Urothelium cell line (cell line): Measurements from ENCODE around the gene NEK9.
"Not testable (repeated sequence)": the region's sequence is repeated elsewhere in the genome, so short reads cannot be mapped to it uniquely, and the experiment has no call there.

ENCODE experiments used
- DNase-seq: peaks from one replicate; pipeline ENCODE4 v3.0.0; 2011; ENCODE audit warnings: low spot score, mixed read lengths
- FAIRE-seq: peaks from 2 replicates; lab custom pipeline; 2011; peaks lifted over from hg19 to GRCh38; lab: Jason Lieb, UNC

Gene NEK9

DNA sequence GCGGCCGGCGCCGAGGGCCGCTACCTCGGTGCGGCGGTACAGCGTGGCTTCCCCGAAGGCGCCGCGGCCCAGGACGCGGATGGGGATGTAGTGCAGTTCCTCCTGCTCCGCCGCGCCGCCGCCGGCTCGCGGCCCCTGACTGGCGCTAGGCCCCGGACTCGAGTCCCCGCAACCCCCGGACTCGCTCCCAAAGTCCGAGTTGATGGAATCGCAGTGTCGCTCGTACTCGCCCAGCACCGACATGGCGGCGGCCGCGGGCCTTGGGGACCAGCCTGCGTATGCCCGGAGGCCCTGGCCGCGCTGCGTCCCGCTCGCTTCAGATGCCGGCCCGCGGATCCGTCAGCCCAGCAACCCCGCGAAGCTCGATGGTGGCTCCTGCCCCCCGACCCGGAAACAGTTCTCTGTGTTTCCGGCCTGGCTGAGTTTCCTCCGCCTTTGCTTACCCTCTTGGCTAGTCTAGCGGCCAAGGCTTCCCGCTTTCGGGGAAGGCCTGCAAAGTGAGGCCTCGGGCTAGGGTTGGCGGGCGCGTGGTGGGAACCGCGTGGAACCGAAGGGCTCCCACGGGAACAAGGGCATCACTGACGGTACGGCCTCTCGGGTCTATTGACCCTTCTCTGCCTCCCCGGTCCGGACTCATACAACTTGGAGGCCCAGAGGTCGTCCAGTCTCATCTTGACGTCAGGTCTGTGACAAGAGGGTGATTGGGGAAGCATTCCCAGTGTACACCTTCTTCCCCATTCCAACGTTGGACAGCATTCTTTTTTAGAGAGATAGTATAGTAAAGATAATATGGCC, at the start of gene NEK9:
NEK9 (minus strand) TSS at position 370 of the 795 bp plus-strand sequence; CDS start at position 243, 127 bp downstream.
- FAIRE-seq (peak; percentile 61), DNase-seq (peak; percentile 97)

DNA sequence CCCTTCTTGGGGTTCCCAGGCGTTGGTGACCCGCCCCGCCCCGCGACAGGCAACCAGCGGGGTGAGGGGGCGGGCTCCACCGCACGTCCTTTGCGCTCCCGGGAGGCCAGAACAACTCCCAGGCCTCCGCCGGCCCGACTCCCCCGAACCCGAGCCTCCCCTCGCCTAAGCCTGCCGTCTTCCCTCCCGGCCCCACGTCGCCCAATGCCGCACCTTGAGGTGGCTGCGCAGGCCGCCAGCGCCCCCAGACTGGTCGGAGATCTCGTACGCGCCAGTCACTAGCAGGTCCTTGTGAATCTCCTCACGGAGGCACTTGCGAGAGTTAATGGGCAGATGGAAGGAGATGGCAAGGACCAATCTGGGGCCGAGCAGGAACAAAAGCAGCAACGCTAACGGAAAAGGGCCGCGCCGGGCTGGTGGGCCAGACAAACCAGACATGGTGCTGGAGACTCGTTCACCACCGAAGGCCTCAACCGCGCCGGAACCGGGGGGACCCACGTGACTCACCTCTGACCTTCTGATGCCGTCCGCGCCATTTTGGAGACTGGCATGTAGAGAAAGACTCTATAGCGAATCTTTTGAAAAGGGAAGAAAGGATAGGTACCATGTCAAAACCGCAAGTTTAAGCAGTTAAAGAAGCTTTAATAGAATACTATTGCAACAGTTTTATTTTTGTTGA, 49.4 kb upstream of the NEK9 start, which contains the start of gene TMED10:
TMED10 (minus strand) TSS at position 471 of the 679 bp plus-strand sequence; CDS start at position 438, 33 bp downstream.
- no peak for FAIRE-seq
- peak; percentile 88 for DNase-seq

DNA sequence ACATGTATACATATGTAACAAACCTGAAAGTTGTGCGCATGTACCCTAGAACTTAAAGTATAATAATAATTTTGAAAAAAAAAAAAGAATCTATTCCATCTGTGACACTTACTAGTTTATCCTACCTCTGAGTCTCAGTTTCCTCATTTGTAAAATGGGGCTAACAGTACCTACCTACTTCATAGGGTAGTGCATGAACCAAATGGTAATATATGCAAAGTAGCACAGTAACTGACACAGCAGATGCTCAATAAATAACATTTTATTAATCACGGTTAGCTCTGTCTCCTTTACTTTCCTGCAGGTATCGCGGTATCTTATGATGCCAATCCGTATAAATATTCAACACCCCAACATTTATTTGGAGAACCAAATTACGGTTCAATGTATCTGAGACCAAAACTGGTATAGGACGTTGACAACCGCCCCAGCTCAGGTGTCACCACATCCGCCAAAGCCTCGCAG, 48.9 kb upstream of the NEK9 start:
- DNase-seq (no peak), FAIRE-seq (no peak)

DNA sequence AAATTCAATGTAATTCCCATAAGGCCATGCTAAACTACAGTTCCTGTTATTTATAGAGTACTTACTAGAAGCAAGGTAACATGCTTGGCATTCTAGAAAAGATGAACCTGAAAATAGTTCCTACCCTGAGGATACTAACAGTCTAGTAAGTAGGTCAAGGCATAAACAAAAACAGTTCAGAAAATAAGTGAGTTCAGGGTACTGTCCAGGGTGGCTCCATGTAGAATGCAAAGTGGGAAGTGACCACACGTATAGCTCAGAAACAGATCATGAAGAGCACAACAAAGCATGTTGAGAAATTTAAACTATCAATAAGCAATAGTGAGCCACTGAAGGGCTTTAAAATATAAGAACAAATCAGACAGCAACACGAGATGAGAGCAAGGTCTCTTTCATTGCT, 47.2 kb upstream of the NEK9 start:
- no peak for DNase-seq
- no peak for FAIRE-seq

DNA sequence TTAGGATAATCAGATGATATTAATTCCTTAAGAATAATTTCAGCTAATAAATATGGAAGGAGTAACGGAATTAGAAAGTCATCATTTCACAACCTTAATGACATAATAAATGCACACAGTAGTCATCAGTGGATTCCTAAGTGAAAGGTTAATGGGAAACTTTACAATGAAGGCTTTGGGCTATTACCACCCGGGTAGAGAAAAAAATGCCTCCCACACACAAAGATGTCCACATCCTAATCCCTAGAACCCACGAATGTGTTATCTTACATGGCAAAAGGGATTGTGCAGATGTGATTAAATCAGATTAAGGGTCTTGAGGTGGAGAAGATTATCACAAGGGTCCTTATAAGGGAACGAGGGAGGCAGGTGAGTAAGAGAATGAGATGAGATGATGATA, 43.9 kb upstream of the NEK9 start:
- FAIRE-seq, result no peak

DNA sequence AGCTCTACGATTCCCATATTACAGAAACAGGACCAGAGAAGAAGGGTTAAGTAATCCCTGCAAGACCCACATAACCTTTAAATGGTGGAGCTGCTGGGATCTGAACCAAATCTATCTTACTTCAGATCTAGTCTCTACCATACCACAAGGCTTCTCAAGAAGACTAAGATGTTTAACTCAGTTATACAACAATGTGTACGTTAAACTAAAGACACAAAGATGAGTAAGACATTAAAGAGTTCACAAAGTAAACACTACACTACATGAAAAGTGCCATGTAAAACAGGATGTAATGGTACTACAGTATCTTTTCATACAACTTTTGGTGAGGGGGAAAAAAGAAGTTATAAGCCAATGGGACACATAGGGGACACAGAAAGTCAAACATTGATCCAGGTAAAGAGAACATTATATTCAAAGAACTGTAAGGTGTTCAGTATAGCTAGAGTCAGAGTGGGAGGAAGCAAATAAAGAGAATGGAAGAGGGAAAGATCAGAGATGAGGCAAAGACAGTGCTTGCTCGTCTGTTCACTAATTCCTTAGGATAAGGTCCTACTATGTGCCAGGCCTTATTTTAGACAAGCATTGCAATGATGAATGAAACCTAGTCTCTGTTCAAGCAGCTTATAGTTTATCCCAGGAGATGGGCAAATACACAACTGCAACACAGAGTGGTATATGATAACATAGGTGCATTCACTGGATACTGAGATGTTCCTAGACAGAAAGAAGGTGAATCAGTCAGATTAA, 41.9 kb upstream of the NEK9 start:
- DNase-seq (no peak), FAIRE-seq (no peak)

More for the DNA sequence above, 43.9 kb upstream of the NEK9 start:
- DNase-seq, result no peak

DNA sequence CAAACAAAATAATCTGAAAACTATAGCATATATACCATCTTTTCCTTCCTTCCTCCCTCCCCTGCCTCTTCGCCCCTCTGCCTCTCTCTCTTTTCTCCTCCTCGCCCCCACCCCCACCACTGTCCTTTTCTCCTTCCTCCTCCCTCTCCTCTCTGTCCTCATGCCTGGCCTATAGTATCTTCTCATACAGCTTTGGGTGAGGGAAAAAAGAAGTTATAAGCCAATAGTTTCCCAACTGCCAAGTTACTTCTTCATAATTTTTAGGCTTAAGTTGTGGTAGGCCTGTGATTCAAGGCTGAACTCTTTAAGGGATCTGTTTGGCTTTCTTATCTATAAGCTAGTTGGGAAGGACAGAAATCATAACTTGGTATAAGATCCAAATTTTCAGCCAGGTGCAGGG, 40.5 kb upstream of the NEK9 start:
- no peak for DNase-seq
- FAIRE-seq, result no peak

DNA sequence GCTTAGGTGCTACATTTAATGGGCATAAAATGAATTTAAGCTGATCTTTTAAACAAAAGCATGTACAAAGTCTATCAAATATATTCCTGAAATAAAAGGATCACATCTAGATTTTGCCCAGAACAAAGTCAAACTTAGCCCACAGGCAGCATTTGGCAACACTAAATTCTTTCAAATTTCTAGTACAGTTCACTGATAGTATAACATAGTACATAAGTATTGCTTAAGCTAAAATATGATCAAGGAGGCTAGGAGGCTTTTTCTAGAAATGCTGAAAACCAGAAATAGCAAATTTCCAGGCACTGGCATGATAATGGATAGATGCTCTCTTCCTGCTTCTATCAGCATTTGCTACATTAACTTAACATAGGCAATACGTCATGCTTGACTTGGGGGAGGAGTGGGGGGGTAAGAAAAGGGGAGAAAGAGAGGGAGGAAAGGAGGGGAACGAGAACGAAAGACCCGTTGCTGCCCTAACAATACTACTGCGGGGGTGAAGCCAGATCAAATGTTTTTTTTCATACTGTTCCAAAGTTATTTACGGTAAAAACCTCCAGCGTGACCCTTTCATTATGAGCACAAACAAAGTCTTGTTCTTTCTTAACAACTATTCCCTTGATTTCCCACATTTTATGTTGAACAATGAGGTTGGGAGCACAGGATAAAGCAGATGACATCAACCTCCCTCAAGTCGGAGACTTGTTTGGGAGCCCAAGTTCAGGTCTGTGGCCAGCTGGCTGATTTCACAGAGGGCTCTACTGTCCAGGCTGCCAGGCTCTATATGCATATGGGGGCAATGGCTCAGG, 38.9 kb upstream of the NEK9 start:
- FAIRE-seq, result peak; percentile 59
- no peak for DNase-seq

DNA sequence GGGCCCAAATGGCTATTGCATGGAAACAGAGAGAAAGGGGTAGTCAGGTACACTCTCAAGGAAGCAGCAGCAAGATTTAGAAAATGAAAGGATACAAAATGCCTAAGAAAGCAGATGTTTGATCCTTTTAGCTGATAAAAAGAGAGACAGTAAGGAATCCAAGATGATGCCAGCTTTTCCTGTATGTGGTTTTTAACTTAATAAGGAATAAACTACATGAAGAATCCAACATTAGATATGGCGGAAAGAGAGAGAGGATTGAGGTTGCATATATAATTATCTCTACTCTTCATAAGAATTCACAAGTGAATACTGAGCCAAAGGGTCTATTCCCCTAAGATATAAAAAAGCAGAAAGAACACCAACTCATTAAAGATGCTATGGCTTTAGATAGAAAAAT, 38.0 kb upstream of the NEK9 start:
- DNase-seq (no peak), FAIRE-seq (no peak)

DNA sequence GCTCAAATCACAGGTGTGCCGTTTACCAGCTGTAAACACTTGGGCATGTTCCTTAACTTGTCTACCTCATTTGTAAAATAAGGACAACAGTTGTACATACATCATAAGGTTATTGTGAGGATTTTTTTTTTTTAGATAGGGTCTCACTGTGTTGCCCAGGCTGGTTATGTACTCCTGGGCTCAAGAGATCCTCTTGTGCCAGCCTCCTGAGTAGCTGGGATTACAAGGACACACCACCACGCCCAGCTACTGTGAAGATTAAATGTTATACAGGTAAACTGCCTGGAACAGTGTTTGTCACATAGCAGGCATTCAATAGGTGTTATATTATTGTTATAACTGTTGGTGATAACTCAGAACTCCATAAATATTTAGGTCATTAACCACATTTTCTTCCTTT, 36.8 kb upstream of the NEK9 start:
- FAIRE-seq, result no peak

DNA sequence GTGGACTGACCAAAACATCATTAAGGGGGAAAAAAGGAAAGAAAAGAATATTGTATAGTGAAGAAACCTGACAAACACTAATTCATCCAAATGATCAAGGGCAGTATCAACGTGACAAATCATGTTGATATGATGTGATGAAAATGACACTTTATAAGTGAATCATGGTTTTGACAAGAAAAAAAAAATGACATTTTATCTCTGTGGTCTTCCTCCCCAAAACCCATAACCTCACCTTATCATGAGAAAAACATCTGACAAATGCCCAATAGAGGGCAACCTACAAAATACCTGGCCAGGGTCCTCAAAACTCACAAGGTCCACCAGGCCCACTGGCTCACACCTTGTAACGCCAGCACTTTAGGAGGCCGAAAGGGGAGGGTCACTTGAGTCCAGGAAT, 35.8 kb upstream of the NEK9 start:
- FAIRE-seq (no peak), DNase-seq (no peak)

More for the DNA sequence above, 36.8 kb upstream of the NEK9 start:
- no peak for DNase-seq

DNA sequence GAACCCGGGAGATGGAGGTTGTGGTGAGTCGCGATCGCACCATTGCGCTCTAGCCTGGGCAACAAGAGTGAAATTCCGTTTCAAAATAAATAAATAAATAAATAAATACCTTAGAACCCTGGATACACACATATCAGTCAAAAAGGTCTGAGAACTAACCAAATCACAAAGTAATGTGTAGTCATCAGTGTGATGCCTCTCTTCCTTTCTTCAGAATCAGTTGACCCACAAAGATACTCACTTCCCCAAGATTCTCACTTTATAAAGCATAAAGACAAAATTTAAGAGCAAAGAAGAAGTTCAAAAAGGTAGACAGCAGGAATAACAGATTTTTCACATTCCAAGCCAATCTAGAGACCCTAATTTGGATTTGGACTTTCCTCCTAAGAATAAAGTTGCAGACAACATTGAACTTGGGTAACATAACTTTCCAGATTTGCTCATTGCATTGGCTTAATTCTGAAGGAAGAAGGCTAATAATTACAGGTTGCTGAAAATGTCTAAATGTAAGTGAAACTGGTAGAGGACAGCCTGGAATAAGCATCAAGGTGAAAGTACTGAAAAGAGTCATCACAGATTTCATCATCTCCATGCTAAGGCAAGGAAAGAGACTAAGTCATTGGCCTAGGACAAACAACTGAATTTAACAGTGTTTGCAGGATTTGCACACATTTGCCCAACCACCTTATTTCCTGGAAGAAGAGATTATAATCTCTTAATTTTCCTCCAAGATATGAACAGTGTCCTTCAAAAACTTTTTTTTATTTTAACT, 32.2 kb upstream of the NEK9 start:
- FAIRE-seq (no peak), DNase-seq (no peak)

DNA sequence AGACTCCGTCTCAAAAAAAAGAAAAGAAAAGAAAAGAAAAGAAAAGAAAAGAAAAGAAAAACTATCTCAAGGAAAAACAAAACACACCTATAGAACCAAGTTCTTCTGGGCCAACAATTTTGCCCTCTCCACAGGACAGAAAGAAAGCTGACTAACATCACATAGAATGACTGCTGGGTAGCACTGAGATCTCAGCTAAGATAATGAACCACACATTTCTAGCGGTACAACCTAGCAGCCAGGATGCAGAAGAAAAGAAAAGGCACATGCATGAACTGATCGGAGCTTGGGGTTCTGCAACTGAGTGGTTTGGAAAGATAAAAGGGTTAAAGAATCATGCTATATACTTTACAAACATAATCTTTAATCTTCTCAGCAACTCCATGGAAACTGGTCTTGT, 30.1 kb upstream of the NEK9 start:
- DNase-seq (no peak), FAIRE-seq (no peak)

DNA sequence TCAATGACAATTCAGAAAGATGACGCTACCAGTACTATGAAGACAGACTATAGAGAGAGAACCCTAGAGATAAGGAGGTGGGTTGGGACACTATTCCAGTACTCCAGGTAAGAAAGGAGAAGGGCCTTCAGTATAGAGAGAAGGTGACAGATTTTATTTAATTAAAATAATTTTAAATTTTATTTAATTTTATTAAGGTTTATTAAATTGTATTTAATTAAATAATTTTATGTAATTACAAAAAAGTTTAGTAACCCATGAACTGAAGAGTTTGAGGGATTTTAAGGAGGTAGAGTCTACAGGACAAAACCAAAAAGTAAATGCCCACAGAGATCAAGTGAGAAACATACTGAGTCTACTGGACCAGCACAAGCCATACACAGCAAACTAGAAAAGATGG, 29.3 kb upstream of the NEK9 start:
- FAIRE-seq, result no peak

DNA sequence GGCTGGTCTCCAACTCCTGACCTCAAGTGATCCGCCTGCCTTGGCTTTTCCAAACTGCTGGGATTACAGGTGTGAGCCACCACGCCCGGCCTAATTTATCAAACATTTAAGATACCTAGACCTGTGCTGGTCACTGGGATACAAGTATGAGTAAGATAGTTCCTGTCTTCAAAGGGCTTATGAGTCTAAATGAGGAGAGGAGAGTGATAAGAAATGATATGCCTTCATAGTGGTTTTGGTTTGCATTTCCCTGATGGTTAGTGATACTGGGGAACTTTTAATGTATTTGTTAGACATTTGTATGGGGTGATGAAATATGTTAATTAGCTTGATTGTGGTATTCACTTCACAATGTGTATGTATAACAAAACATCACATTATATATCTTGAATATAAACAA, 28.3 kb upstream of the NEK9 start:
- DNase-seq (no peak), FAIRE-seq (no peak)

More for the DNA sequence above, 29.3 kb upstream of the NEK9 start:
- no peak for DNase-seq

DNA sequence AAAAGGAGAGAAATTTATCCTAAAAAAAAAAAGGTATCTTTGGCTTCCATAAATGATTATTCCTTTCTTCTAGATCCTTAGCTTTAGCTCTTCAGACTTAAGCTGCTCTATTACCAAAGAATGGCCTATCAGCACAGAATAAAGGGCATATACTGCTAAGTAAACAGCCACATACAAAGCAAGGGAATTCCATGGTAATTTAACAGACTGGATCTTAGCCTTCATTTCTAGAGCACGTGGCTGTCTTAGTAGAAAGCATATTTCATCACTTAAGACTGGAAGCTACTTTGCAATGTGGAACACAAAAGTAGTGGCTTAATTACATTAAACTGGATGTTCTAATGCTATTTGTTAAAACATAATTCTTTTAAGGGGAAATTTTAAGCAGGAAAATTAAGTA, 26.4 kb upstream of the NEK9 start:
- DNase-seq (no peak), FAIRE-seq (no peak)

DNA sequence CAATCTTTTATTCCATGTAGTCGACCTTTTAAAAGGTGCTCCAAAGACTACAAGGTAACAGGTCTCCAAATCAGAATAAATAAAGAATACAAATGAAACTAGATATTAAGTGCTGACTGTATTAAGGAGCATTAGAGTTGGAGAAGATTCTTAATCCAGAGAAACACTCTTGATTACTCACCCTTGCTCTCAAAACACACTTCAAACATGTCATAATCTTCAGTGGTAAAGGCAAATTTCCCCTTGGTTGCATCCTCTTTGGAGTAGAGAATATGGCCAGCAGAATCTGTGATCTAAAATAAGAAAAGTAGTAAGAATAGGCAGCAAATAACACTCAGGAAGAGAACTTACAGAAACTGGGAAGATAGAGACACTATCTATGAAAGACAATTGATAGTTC, 25.0 kb upstream of the NEK9 start:
- FAIRE-seq (no peak), DNase-seq (no peak)

DNA sequence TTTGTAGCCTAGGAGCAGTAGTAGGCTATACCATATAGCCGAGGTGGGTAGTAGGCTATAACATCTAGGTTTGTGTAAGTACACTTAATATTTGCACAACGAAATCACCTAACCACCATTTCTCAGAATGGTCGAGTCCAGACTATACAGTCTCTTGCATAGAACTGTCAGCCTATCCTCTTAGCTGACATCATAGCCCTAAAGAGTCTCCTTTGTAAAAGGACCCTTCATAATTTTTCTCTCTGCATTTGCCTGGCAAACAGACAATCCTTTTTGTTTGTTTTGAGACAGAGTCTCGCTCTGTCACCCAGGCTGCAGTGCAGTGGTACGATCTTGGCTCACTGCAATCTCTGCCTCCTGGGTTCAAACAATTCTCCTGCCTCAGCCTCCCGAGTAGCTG, 23.8 kb upstream of the NEK9 start:
- not testable (repeated sequence) for FAIRE-seq, DNase-seq

DNA sequence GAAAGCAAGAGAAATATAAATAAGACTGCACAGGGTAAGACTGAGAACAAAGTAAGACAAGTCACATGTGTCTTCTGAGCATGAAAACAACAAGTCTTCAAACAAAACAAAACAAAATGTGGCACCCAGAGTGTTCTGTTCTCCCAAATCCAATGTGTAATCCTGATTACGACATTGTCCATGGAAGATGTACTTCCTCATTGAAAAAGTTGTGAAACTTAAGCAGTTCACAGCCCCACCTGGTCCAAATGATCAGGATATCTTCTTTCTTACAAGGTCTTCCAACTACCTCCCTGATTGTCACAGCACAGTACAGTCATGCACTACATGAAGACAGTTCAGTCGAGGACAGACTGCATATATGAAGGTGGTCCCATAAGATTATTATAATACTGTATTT, 23.3 kb upstream of the NEK9 start:
- FAIRE-seq, result no peak
- DNase-seq, result no peak
